ENCODE data around the gene TNFRSF25. TPM values are rescaled to one million over a fixed set of nuclear protein-coding genes. Genes with fewer than 3 reads are reported as not detected.

TNFRSF25 gene
- polyA plus RNA-seq, 1 of the 3 experiments (the other 2 are of a cell fraction), result 20.8 TPM

DNA sequence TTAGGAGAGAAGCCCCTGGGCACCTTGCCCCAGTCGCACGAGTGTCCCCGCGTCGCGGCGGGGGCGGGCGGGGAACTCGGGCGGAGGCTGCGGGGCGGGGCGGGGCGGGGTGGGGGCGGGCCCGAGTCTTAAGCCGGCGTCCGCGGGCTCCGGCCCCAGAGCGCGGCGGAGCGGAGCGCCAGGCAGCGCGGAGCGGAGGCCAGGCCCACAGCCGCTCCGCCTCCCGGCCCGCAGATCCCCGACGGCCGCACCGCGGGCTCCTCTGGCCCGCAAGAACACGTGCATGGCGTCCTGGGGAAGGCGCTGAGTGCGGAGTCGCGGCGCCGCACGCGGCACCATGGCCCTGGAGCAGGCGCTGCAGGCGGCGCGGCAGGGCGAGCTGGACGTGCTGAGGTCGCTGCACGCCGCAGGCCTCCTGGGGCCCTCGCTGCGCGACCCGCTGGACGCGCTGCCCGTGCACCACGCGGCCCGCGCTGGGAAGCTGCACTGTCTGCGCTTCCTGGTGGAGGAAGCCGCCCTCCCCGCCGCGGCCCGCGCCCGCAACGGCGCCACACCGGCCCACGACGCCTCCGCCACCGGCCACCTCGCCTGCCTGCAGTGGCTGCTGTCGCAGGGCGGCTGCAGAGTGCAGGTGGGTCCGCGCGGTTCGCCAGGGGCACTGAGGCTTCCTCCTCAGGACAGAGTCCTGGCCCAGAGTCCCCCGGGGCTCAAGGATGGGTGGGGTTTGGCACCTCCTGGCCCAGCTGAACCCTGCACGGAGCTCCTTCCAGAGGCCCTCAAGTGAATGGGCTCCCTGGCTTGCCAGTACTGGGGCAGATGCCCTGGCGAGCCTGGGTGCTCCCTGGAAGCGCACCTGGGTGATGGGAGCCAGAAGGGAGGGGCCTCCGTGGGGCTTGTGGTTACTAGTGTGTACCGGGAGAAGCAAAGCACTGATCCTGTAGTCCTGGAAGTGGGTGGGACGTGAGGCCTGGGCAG, 41.1 kb downstream of the TNFRSF25 start, which contains the start of gene ESPN:
ESPN (plus strand) TSS at position 158 of the 975 bp plus-strand sequence; CDS start at position 338, 180 bp downstream.
- TF ChIP-seq TAF1 (IDR thresholded peaks at IDR 0.05; ENCODE audit: borderline replicate concordance, low read depth, low read length), result no peak
- no peak for TF ChIP-seq MXI1 (IDR thresholded peaks at IDR 0.05; ENCODE audit: low read depth, low read length)
- no peak for TF ChIP-seq TEAD4 (IDR thresholded peaks at IDR 0.05; ENCODE audit: borderline replicate concordance, insufficient read depth)
- TF ChIP-seq, protein P1, sequence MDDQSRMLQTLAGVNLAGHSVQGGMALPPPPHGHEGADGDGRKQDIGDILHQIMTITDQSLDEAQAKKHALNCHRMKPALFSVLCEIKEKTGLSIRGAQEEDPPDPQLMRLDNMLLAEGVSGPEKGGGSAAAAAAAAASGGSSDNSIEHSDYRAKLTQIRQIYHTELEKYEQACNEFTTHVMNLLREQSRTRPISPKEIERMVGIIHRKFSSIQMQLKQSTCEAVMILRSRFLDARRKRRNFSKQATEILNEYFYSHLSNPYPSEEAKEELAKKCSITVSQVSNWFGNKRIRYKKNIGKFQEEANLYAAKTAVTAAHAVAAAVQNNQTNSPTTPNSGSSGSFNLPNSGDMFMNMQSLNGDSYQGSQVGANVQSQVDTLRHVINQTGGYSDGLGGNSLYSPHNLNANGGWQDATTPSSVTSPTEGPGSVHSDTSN (IDR thresholded peaks at IDR 0.05), result no peak
- TF ChIP-seq TCF12 (IDR thresholded peaks at IDR 0.05), result no peak
- TF ChIP-seq NRF1 (IDR thresholded peaks at IDR 0.05; ENCODE audit: low read depth, low read length), result no peak
- TF ChIP-seq YY1 (IDR thresholded peaks at IDR 0.05; ENCODE audit: low read depth), result no peak
- TF ChIP-seq, protein P2, sequence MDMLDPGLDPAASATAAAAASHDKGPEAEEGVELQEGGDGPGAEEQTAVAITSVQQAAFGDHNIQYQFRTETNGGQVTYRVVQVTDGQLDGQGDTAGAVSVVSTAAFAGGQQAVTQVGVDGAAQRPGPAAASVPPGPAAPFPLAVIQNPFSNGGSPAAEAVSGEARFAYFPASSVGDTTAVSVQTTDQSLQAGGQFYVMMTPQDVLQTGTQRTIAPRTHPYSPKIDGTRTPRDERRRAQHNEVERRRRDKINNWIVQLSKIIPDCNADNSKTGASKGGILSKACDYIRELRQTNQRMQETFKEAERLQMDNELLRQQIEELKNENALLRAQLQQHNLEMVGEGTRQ (IDR thresholded peaks at IDR 0.05; ENCODE audit: borderline replicate concordance, low read depth, low read length), result no peak
- no peak for TF ChIP-seq NFIC (IDR thresholded peaks at IDR 0.05; ENCODE audit: borderline replicate concordance)
- Histone ChIP-seq H3K79me2 (ENCODE audit: insufficient read depth) (no peaks in the 10 kb centered on the region), H3K4me1 (ENCODE audit: control insufficient read depth in 1 of 2, insufficient read depth in 2 of 2, low read depth in 1 of 2, low read length in 1 of 2) (peaks cover 6 to 14% of the 10 kb centered on the region in 2 experiments; a peak in 1 of 4 replicates), H3K36me3 (replicated peaks in 1 of 2; ENCODE audit: control insufficient read depth in 1 of 2, insufficient read depth in 2 of 2, low read length in 1 of 2) (no peaks in the 10 kb centered on the region), H2AFZ (ENCODE audit: low read depth) (no peak within 1 kb of the TSS), H3K4me2 (no peak within 1 kb of the TSS), H3K9me2 (no peaks in the 10 kb centered on the region), H3K27ac (ENCODE audit: low read depth in 2 of 2, low read length in 1 of 2) (no peak within 1 kb of the TSS), H3K4me3 (ENCODE audit: low read depth in 2 of 2, low read length in 1 of 2) (peak within 1 kb of the TSS in 1 of 2 experiments; percentile 11; a peak in 1 of 4 replicates), H3K9ac (no peak within 1 kb of the TSS), H4K20me1 (ENCODE audit: insufficient read depth) (no peaks in the 10 kb centered on the region), H3K27me3 (ENCODE audit: insufficient read depth) (peaks cover 17% of the 10 kb centered on the region), H3F3A (replicated peaks; ENCODE audit: insufficient read depth) (no peaks in the 10 kb centered on the region), H3K9me3 (no peaks in the 10 kb centered on the region)
- WGBS (ENCODE audit: low lambda C conversion rate), result 69% methylated on average over 3 of the region's 99 CpGs
- DNase-seq, result peak; percentile 83
- ChIA-PET POLR2A (no interaction called here), CTCF (interaction anchor here (0.6 to 16.1 kb wide), 6 partner anchors 11 to 178 kb away, joined by 3 to 290 read pairs (median 7); no protein-coding TSS in a partner anchor)

DNA sequence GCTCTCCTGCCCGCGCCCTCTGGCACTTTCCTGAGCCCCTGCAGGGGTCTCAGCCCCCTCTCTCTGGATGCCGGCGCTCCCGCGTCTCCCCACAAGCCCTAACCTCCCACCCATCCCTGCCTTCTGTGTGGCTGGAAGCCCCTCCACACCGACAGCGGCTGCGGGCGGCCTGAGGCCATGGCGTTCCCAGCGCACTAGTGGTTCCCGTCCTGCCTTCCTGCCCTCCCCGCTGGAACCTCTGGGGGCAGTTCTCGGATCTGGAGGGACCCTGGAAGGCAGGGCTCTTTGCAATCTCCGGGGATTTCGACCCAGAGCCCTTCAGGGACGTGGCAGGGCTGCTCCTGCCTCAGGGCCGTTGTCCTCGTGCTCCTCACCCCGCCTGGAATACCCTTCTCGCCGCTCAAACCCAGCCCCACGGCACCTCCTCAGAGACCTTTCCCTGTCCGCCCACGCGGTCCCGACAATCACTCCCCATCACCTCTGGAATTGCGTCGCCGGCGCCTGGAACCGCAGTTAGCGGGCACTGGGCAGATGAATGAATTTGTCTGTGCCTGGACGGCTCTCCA, 41.9 kb downstream of the TNFRSF25 start:
- POLR2A ChIA-PET, result no interaction called here
- Histone ChIP-seq H3F3A (replicated peaks; ENCODE audit: insufficient read depth) (no peaks in the 10 kb centered on the region), H3K9ac (no peak overlapping the region), H3K27me3 (ENCODE audit: insufficient read depth) (peaks cover 20% of the 10 kb centered on the region), H2AFZ (ENCODE audit: low read depth) (no peak overlapping the region), H3K4me3 (ENCODE audit: low read depth in 2 of 2, low read length in 1 of 2) (no peak overlapping the region), H3K9me2 (no peaks in the 10 kb centered on the region), H3K79me2 (ENCODE audit: insufficient read depth) (no peaks in the 10 kb centered on the region), H3K36me3 (replicated peaks in 1 of 2; ENCODE audit: control insufficient read depth in 1 of 2, insufficient read depth in 2 of 2, low read length in 1 of 2) (no peaks in the 10 kb centered on the region), H3K27ac (ENCODE audit: low read depth in 2 of 2, low read length in 1 of 2) (no peak overlapping the region), H3K4me1 (ENCODE audit: control insufficient read depth in 1 of 2, insufficient read depth in 2 of 2, low read depth in 1 of 2, low read length in 1 of 2) (peaks cover 6 to 16% of the 10 kb centered on the region in 2 experiments; a peak in 1 of 4 replicates), H4K20me1 (ENCODE audit: insufficient read depth) (no peaks in the 10 kb centered on the region), H3K4me2 (no peak overlapping the region), H3K9me3 (no peaks in the 10 kb centered on the region)
- WGBS (ENCODE audit: low lambda C conversion rate), result 35% methylated on average over 18 of the region's 35 CpGs
- CTCF ChIA-PET, result interaction anchor here (0.6 to 16.1 kb wide), 28 partner anchors 10 to 373 kb away, joined by 3 to 290 read pairs (median 5); no protein-coding TSS in a partner anchor
- peak; percentile 73 for DNase-seq
- TF ChIP-seq, protein P3, sequence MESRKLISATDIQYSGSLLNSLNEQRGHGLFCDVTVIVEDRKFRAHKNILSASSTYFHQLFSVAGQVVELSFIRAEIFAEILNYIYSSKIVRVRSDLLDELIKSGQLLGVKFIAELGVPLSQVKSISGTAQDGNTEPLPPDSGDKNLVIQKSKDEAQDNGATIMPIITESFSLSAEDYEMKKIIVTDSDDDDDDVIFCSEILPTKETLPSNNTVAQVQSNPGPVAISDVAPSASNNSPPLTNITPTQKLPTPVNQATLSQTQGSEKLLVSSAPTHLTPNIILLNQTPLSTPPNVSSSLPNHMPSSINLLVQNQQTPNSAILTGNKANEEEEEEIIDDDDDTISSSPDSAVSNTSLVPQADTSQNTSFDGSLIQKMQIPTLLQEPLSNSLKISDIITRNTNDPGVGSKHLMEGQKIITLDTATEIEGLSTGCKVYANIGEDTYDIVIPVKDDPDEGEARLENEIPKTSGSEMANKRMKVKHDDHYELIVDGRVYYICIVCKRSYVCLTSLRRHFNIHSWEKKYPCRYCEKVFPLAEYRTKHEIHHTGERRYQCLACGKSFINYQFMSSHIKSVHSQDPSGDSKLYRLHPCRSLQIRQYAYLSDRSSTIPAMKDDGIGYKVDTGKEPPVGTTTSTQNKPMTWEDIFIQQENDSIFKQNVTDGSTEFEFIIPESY (IDR thresholded peaks at IDR 0.05; ENCODE audit: borderline replicate concordance, low read depth), result no peak
- TF ChIP-seq, protein P4, sequence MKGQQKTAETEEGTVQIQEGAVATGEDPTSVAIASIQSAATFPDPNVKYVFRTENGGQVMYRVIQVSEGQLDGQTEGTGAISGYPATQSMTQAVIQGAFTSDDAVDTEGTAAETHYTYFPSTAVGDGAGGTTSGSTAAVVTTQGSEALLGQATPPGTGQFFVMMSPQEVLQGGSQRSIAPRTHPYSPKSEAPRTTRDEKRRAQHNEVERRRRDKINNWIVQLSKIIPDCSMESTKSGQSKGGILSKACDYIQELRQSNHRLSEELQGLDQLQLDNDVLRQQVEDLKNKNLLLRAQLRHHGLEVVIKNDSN (IDR thresholded peaks at IDR 0.05; ENCODE audit: borderline replicate concordance, low read depth), result no peak
- no peak for TF ChIP-seq MEF2A (IDR thresholded peaks at IDR 0.05; ENCODE audit: borderline replicate concordance, low read depth)
- no peak for TF ChIP-seq RXRA (IDR thresholded peaks at IDR 0.05; ENCODE audit: borderline replicate concordance, low read depth)
- TF ChIP-seq YY1 (IDR thresholded peaks at IDR 0.05; ENCODE audit: low read depth), result no peak
- no peak for TF ChIP-seq NRF1 (IDR thresholded peaks at IDR 0.05; ENCODE audit: low read depth, low read length)
